SU-DHL-6 (cell line): ENCODE results near the gene DMRTA1.

ENCODE experiments used
- H2AFZ ChIP-seq: fragments of 200-600 bp; sonication (generic); 2 replicates; pipeline ENCODE4 v1.6.1; 2014; ENCODE audit warnings: low read depth, mild to moderate bottlenecking, moderate library complexity, mixed read lengths, antibody characterized with exemption, low read length; ENCODE audit not compliant: severe bottlenecking
- H3F3A ChIP-seq: fragments of 200-600 bp; shearing (Covaris generic); 2 replicates; pipeline ENCODE4 v1.6.0; 2016; ENCODE audit warnings: antibody characterized with exemption, mild to moderate bottlenecking; ENCODE audit not compliant: insufficient read depth
- H3K27ac ChIP-seq: fragments of 200-600 bp; sonication (generic); 2 replicates; pipeline ENCODE4 v1.5.1; 2016; ENCODE audit warnings: low read depth, mild to moderate bottlenecking, low read length, moderate library complexity, mixed read lengths
- H3K27me3 ChIP-seq: fragments of 200-600 bp; sonication (generic), shearing (Covaris generic); 2 replicates; pipeline ENCODE4 v1.6.0; 2014; ENCODE audit warnings: mild to moderate bottlenecking, low read length
- H3K36me3 ChIP-seq: fragments of 200-600 bp; sonication (generic); 2 replicates; pipeline ENCODE4 v1.6.1; 2014; ENCODE audit warnings: mild to moderate bottlenecking, low read length, mixed read lengths
- H3K4me2 ChIP-seq: fragments of 300-600, 200-600 bp; shearing (Covaris generic), sonication (generic); 2 replicates; pipeline ENCODE4 v1.6.0; 2014; ENCODE audit warnings: low read length, low read depth, mild to moderate bottlenecking; ENCODE audit not compliant: poor library complexity, severe bottlenecking
- H3K4me3 ChIP-seq: fragments of 200-600 bp; sonication (generic); 2 replicates; pipeline ENCODE4 v1.5.1; 2014; ENCODE audit warnings: antibody characterized with exemption, low read length, mild to moderate bottlenecking, mixed read lengths; ENCODE audit not compliant: insufficient read depth, poor library complexity, severe bottlenecking
- H3K79me2 ChIP-seq: fragments of 200-600 bp; sonication (generic); 2 replicates; pipeline ENCODE4 v1.6.1; 2014; ENCODE audit warnings: mild to moderate bottlenecking, low read length, moderate library complexity; ENCODE audit not compliant: insufficient read depth
- H3K9ac ChIP-seq: fragments of 200-600 bp; sonication (generic); 2 replicates; pipeline ENCODE4 v1.7.0; 2014; ENCODE audit warnings: mild to moderate bottlenecking, low read length
- H3K9me2 ChIP-seq: fragments of 200-600 bp; sonication (generic); replicated peaks from 2 replicates; pipeline ENCODE4 v1.6.1; 2014; ENCODE audit warnings: low read length; ENCODE audit not compliant: insufficient read depth
- H3K9me3 ChIP-seq: fragments of 200-600 bp; sonication (generic); 2 replicates; pipeline ENCODE4 v1.6.1; 2014; ENCODE audit warnings: low read length, mixed read lengths; ENCODE audit not compliant: insufficient read depth
- H4K20me1 ChIP-seq: fragments of 200-600 bp; sonication (generic); 2 replicates; pipeline ENCODE4 v1.6.1; 2014; ENCODE audit warnings: low read depth, mild to moderate bottlenecking, antibody characterized with exemption, low read length, moderate library complexity, mixed read lengths
- EZH2phosphoT487 ChIP-seq: fragments of 200-600 bp; sonication (generic), shearing (Covaris generic); conservative IDR thresholded peaks from 2 replicates; pipeline ENCODE4 v1.6.1; 2018; ENCODE audit warnings: mild to moderate bottlenecking, antibody characterized with exemption, low read length, moderate library complexity, mixed read lengths
- TF ChIP-seq, protein P1 (sequence below): fragments of 200-600 bp; sonication (generic); IDR thresholded peaks from one replicate; pipeline ENCODE4 v1.5.1; 2017; ENCODE audit warnings: antibody characterized with exemption, mild to moderate bottlenecking, low read length, moderate library complexity; ENCODE audit not compliant: insufficient read depth, poor library complexity, severe bottlenecking

The DMRTA1 gene

GRCh38 chr9:22423566-22423965 lies 23.1 kb upstream of the DMRTA1 start:
- H3F3A ChIP-seq = no peaks in the 10 kb centered on the region
- H2AFZ ChIP-seq = no peak overlapping the region
- no peak overlapping the region for H3K4me2 ChIP-seq
- H3K79me2 ChIP-seq = no peaks in the 10 kb centered on the region
- 0 out of 2 replicates have a peak, but pooled peaks cover 3% of the 10 kb centered on the region for H3K27me3 ChIP-seq
- TF ChIP-seq EZH2phosphoT487 = no peak
- TF ChIP-seq, protein P1, sequence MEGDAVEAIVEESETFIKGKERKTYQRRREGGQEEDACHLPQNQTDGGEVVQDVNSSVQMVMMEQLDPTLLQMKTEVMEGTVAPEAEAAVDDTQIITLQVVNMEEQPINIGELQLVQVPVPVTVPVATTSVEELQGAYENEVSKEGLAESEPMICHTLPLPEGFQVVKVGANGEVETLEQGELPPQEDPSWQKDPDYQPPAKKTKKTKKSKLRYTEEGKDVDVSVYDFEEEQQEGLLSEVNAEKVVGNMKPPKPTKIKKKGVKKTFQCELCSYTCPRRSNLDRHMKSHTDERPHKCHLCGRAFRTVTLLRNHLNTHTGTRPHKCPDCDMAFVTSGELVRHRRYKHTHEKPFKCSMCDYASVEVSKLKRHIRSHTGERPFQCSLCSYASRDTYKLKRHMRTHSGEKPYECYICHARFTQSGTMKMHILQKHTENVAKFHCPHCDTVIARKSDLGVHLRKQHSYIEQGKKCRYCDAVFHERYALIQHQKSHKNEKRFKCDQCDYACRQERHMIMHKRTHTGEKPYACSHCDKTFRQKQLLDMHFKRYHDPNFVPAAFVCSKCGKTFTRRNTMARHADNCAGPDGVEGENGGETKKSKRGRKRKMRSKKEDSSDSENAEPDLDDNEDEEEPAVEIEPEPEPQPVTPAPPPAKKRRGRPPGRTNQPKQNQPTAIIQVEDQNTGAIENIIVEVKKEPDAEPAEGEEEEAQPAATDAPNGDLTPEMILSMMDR = no peak
- no peaks in the 10 kb centered on the region for H4K20me1 ChIP-seq
- no peaks in the 10 kb centered on the region for H3K9me2 ChIP-seq
- no peak overlapping the region for H3K27ac ChIP-seq
- no peaks in the 10 kb centered on the region for H3K36me3 ChIP-seq
- H3K9me3 ChIP-seq = no peaks in the 10 kb centered on the region
- no peak overlapping the region for H3K9ac ChIP-seq
- no peak overlapping the region for H3K4me3 ChIP-seq

DNA sequence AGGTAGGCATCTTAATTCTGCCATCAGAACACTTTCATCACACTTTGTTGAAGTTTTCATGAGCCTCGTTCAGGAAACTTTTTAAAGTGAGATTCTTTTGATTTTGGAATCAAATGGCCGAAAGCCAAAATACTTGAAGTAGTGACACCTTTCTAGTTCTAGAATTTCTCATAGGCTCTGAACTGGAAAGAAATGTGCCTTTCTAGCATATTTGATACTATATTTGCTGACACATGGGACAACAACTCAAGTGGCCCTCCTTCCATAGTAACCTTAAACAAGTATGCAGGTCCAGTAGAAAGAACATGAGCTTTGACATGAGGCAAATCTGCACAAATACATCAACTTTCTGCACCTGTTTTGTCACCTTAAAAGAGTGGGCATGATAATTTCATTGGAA lies 22.0 kb upstream of the DMRTA1 start:
- 0 out of 2 replicates have a peak, but pooled peaks cover 3% of the 10 kb centered on the region for H3K27me3 ChIP-seq
- H3K4me3 ChIP-seq = no peak overlapping the region
- no peaks in the 10 kb centered on the region for H3K36me3 ChIP-seq
- no peak overlapping the region for H2AFZ ChIP-seq
- TF ChIP-seq, protein P1 = no peak
- no peak for TF ChIP-seq EZH2phosphoT487
- no peaks in the 10 kb centered on the region for H4K20me1 ChIP-seq
- no peak overlapping the region for H3K27ac ChIP-seq
- no peaks in the 10 kb centered on the region for H3K79me2 ChIP-seq
- H3K9me3 ChIP-seq = no peaks in the 10 kb centered on the region
- no peaks in the 10 kb centered on the region for H3K9me2 ChIP-seq
- H3K9ac ChIP-seq = no peak overlapping the region
- no peaks in the 10 kb centered on the region for H3F3A ChIP-seq
- no peak overlapping the region for H3K4me2 ChIP-seq

- H3K36me3 ChIP-seq = no peaks in the 10 kb centered on the region
- H2AFZ ChIP-seq = no peak overlapping the region
- H3K9me2 ChIP-seq = no peaks in the 10 kb centered on the region
- no peak for TF ChIP-seq EZH2phosphoT487
- TF ChIP-seq, protein P1 = no peak
- no peak overlapping the region for H3K9ac ChIP-seq
- H3K79me2 ChIP-seq = no peaks in the 10 kb centered on the region
- H3K9me3 ChIP-seq = no peaks in the 10 kb centered on the region
- H3K27me3 ChIP-seq = 0 out of 2 replicates have a peak, but pooled peaks cover 3% of the 10 kb centered on the region
- H4K20me1 ChIP-seq = no peaks in the 10 kb centered on the region
- no peak overlapping the region for H3K4me3 ChIP-seq
- H3F3A ChIP-seq = no peaks in the 10 kb centered on the region
- no peak overlapping the region for H3K4me2 ChIP-seq
- no peak overlapping the region for H3K27ac ChIP-seq
These were observed 21.1 kb upstream of the DMRTA1 start for GRCh38 chr9:22425551-22425950.
